ENCODE data around the gene AMDHD2.

DNA sequence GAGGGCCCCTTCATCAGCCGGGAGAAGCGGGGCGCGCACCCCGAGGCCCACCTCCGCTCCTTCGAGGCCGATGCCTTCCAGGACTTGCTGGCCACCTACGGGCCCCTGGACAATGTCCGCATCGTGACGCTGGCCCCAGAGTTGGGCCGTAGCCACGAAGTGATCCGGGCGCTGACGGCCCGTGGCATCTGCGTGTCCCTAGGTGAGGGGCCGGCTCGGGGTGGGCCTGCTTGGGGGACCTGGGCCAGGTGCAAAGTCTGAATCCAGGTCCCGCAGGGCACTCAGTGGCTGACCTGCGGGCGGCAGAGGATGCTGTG is 7.6 kb downstream of the AMDHD2 start:
- TF ChIP-seq, protein P1, sequence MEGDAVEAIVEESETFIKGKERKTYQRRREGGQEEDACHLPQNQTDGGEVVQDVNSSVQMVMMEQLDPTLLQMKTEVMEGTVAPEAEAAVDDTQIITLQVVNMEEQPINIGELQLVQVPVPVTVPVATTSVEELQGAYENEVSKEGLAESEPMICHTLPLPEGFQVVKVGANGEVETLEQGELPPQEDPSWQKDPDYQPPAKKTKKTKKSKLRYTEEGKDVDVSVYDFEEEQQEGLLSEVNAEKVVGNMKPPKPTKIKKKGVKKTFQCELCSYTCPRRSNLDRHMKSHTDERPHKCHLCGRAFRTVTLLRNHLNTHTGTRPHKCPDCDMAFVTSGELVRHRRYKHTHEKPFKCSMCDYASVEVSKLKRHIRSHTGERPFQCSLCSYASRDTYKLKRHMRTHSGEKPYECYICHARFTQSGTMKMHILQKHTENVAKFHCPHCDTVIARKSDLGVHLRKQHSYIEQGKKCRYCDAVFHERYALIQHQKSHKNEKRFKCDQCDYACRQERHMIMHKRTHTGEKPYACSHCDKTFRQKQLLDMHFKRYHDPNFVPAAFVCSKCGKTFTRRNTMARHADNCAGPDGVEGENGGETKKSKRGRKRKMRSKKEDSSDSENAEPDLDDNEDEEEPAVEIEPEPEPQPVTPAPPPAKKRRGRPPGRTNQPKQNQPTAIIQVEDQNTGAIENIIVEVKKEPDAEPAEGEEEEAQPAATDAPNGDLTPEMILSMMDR (IDR thresholded peaks at IDR 0.05) = no peak
- TF ChIP-seq POLR2A (IDR thresholded peaks at IDR 0.05) (no peak), POLR2AphosphoS5 (IDR thresholded peaks at IDR 0.05; ENCODE audit: insufficient read depth in 1 of 2, low read depth in 1 of 2) (no peak)
